Left ventricle myocardium inferior (tissue), 1 donor: ENCODE results near the gene RBMS3. TPM values are rescaled to one million over a fixed set of nuclear protein-coding genes. Genes with fewer than 3 reads are reported as not detected.

Source experiments
- DNase-seq: peaks from one replicate; pipeline ENCODE4 v3.0.0-alpha.2; 2020
- H3K27ac ChIP-seq: fragments of 200-600 bp; replicated peaks from 2 replicates; pipeline ENCODE4 v1.8.0; 2021
- H3K27me3 ChIP-seq: fragments of 200-600 bp; 2 replicates; pipeline ENCODE4 v1.8.0; 2021; ENCODE audit warnings: low read depth
- H3K36me3 ChIP-seq: fragments of 200-600 bp; 2 replicates; pipeline ENCODE4 v1.8.0; 2021
- H3K4me1 ChIP-seq: fragments of 200-600 bp; 2 replicates; pipeline ENCODE4 v1.8.0; 2021
- H3K4me3 ChIP-seq: fragments of 200-600 bp; 2 replicates; pipeline ENCODE4 v1.8.0; 2021; ENCODE audit warnings: mild to moderate bottlenecking, moderate library complexity
- H3K9me3 ChIP-seq: fragments of 200-600 bp; replicated peaks from 2 replicates; pipeline ENCODE4 v1.8.0; 2021
- CTCF ChIP-seq: fragments of 200-600 bp; IDR thresholded peaks from 2 replicates; pipeline ENCODE4 v1.8.0; 2021; ENCODE audit warnings: antibody characterized with exemption, mild to moderate bottlenecking, borderline replicate concordance
- intact Hi-C: fragments of 100-400 bp; cut with micrococcal nuclease; formaldehyde crosslinking; loops from one replicate; pipeline ENCODE4 v1.11.0; 2022
- total RNA-seq: library from RNA; stranded (reverse); fragmentation: NEBNext Ultra II Directional; extraction: Animal tissue kit (Norgen Biotek cat#: 25700); gene quantifications from one replicate; pipeline ENCODE4 v1.2.1, GENCODE V29; 2021
- donor health status: DM: no; HTN: yes; CAD: no; lungs with severe emphysema.

RBMS3 gene
- total RNA-seq, 1 donor from 2014 or later: 25.3 TPM

GRCh38 chr3:29581311-29581710 lies 300.4 kb downstream of the RBMS3 start:
- Histone ChIP-seq H3K27ac (no peak overlapping the region), H3K9me3 (no peaks in the 10 kb centered on the region), H3K4me3 (no peak overlapping the region), H3K36me3 (no peaks in the 10 kb centered on the region), H3K27me3 (no peaks in the 10 kb centered on the region), H3K4me1 (peaks cover 41% of the 10 kb centered on the region)
- DNase-seq: no peak
- intact Hi-C loops: no loop called here
- TF ChIP-seq CTCF: no peak

- intact Hi-C loops: no loop called here
- Histone ChIP-seq H3K36me3 (no peaks in the 10 kb centered on the region), H3K27ac (peak overlapping the region; percentile 17), H3K27me3 (no peaks in the 10 kb centered on the region), H3K9me3 (no peaks in the 10 kb centered on the region), H3K4me3 (no peak overlapping the region), H3K4me1 (peaks cover 35% of the 10 kb centered on the region)
- DNase-seq: no peak
- TF ChIP-seq CTCF: no peak
Measured at GRCh38 chr3:29582273-29582672, 301.4 kb downstream of the RBMS3 start.

GRCh38 chr3:29583861-29584260 lies 303.0 kb downstream of the RBMS3 start:
- Histone ChIP-seq H3K4me3 (no peak overlapping the region), H3K27ac (no peak overlapping the region), H3K9me3 (no peaks in the 10 kb centered on the region), H3K4me1 (peaks cover 31% of the 10 kb centered on the region), H3K36me3 (no peaks in the 10 kb centered on the region), H3K27me3 (no peaks in the 10 kb centered on the region)
- intact Hi-C loops: no loop called here
- no peak for TF ChIP-seq CTCF
- DNase-seq: no peak

- intact Hi-C loops: no loop called here
- no peak overlapping the region for H3K4me3 ChIP-seq
- no peak for DNase-seq
Measured at GRCh38 chr3:29585368-29585767, 304.5 kb downstream of the RBMS3 start.

GRCh38 chr3:29587340-29587739 lies 306.5 kb downstream of the RBMS3 start:
- Histone ChIP-seq H3K27me3 (no peaks in the 10 kb centered on the region), H3K4me1 (peaks cover 41% of the 10 kb centered on the region), H3K36me3 (no peaks in the 10 kb centered on the region), H3K4me3 (no peak overlapping the region), H3K27ac (no peak overlapping the region), H3K9me3 (no peaks in the 10 kb centered on the region)
- DNase-seq: no peak
- intact Hi-C loops: no loop called here
- TF ChIP-seq CTCF: no peak

More at GRCh38 chr3:29585368-29585767, 304.5 kb downstream of the RBMS3 start:
- TF ChIP-seq CTCF: no peak
- no peak overlapping the region for H3K27ac ChIP-seq
- H3K27me3 ChIP-seq: no peaks in the 10 kb centered on the region
- no peaks in the 10 kb centered on the region for H3K9me3 ChIP-seq
- peaks cover 41% of the 10 kb centered on the region for H3K4me1 ChIP-seq
- no peaks in the 10 kb centered on the region for H3K36me3 ChIP-seq

- Histone ChIP-seq H3K36me3 (no peaks in the 10 kb centered on the region), H3K27ac (no peak overlapping the region), H3K27me3 (no peaks in the 10 kb centered on the region), H3K9me3 (no peaks in the 10 kb centered on the region), H3K4me1 (peaks cover 22% of the 10 kb centered on the region), H3K4me3 (no peak overlapping the region)
- no peak for TF ChIP-seq CTCF
- intact Hi-C loops: no loop called here
- no peak for DNase-seq
Measured at GRCh38 chr3:29590012-29590411, 309.1 kb downstream of the RBMS3 start.
